T1000 (cell line): ENCODE results near the gene RHOB.
A peak's percentile ranks its signal among the peaks of the same experiment; 100 is the strongest.

Experiments used
- DNase-seq: peaks from one replicate; lab custom pipeline; 2025; ENCODE audit warnings: mixed read lengths; lab: John Stamatoyannopoulos, UW

The RHOB gene

DNA sequence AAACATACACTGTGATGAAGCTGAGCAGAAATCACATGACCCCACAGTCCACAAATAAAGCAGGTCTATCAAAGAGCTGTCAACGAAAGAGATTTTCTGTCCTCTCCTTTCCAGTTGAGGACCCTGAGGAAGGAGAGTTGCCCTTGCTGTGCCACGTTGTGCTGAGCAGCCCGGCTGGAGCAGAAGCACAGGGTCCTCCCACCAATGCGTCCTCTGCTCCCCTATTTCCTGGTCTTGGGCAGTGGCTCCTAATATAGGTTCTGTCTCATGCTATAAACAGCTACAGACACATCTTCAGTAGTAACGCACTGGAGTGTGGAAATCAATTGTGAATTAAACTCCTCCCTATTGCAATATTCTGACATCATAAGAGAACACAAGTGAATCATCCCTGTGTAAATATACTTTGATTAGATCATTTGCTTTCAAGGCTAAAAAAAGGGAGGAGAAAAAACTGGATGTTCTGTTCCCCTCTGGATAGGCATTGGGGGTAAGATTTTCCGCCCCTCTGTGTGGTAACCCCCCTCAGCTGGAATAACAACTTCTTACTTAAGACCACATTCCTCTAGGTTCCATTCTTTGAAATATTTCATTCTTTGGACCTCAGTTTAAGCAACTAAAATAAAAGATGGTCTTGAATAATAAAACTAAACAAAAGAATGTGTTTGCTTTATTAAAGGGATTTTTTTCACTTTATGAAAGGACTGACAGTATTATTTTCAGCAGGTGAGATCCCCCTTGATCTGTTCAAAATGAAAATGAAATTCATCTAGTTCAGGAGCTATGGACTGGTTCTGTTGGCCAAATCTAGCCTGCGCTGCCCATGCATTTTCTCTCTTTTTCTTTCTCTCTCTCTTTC, 8.3 kb upstream of the RHOB start:
- no peak for DNase-seq

DNA sequence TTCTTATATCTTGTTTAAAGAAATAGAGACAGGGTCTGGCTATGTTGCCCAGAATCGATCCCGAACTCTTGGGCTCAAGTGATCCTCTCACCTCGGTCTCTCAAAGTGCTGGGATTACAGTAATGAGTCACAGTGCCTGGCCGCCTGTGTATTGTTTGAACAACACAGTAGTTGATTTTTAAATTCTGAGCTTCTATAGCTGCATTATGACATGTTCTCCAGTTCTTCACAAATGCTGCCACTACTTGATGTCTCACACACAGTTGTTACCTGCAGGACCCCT, 7.7 kb upstream of the RHOB start:
- no peak for DNase-seq

DNA sequence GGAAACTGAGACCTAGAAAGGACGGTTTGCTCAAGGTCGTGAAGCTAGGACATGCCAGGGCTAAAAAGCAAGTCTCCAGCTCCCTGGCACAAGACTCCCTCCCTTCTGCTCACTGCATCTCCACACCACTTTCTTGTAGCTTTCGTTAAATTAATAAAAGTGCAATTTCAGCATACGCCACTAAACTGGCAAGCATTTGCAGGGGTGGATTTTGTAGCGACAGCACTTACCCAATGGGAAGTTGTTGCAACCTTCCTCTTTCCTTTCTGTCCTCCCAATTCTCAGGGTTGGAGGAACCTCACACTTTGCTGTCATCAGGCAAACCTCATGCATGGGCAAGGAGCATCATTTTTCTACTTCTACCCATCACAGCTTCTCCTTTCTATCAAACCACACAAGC, 7.4 kb upstream of the RHOB start:
- no peak for DNase-seq

DNA sequence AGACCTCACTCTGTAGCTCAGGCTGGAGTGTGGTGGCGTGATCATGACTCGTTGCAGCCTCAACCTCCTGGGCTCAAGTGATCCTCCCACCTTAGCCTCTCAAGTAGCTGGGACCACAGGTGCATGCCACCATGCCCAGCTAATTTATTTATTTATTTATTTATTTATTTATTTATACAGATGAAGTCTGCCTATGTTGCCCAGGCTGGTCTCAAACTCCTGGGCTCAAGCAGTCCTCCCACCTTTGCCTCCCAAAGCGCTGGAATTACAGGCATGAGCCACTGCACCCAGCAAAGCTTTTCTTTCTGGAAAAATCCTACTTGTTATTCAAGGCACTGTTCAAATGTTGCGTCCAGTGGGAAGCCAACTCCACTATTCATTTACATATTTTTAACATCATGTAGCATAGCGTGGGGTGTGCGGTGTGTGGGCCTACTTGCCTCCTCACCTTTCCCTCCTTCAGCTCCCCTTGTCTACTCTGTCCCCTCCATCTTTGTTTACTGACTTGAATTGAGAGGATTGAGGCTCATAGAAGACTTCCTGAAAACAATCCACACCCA, 6.8 kb upstream of the RHOB start:
- DNase-seq = no peak

DNA sequence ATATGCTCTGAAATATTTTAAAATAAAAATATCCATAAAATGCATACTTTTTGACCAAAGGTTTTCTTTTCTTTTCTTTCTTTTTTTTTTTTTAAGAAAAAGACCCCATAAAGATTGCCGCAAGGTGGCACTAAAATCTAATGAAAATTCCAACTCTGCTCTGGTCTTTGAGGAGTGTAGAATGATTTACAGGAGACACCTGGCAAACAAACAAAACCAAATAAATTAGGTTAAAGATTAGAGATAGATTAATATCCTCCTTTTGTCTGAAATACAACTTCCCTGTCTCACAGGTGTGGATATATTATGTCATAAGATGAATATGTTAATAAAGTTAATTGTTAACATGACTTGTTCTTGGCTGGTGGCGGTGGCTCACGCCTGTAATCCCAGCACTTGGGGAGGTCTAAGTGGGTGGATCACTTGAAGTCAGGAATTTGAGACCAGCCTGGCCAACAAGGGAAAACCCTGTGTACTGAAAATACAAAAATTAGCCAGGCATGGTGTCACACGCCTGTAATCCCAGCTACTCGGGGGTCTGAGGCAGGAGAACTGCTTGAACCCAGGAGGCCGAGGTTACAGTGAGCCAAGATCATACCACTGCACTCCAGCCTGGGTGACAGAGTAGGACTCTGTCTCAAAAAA, 3.5 kb upstream of the RHOB start:
- no peak for DNase-seq

DNA sequence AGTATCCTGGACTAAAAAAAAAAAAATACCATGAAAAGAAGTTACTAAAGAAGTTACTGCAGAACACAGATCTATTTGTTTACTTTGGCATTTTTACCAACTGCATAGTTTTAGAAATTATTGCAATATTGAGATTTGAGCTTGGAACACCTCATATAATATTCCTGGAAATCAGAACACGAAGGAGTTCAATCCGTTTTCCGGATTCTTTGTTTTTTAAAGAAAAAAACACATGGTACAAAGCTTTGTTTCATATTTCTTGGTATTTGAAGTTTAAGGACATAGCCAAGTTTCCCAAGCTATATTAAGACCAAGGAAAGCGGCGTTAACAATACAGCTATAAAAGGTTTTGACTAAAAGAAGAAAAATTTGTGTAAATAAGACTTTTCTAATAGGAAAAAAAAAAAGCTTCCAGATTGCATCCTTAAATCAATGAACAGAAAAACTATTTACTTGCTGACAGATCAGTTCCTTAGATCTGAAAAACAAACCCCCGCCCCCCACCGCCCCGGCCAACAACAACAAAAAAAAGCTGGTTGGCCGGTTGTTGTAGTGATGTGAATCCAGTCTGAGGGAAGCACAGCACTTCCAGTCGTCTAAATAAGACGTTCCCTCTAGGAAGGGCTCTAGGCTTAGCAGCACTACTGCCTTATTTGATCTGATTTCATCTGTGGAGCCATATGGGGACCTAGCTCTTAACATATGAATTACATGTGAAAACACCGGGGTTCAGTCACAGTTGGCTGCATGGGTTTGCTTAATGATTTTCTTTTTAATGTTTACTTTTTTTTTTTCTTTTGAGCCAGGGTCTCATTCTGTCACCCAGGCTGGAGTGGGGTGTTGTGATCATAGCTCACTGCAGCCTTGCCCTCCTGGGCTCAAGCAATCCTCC, 2.5 kb upstream of the RHOB start:
- no peak for DNase-seq

DNA sequence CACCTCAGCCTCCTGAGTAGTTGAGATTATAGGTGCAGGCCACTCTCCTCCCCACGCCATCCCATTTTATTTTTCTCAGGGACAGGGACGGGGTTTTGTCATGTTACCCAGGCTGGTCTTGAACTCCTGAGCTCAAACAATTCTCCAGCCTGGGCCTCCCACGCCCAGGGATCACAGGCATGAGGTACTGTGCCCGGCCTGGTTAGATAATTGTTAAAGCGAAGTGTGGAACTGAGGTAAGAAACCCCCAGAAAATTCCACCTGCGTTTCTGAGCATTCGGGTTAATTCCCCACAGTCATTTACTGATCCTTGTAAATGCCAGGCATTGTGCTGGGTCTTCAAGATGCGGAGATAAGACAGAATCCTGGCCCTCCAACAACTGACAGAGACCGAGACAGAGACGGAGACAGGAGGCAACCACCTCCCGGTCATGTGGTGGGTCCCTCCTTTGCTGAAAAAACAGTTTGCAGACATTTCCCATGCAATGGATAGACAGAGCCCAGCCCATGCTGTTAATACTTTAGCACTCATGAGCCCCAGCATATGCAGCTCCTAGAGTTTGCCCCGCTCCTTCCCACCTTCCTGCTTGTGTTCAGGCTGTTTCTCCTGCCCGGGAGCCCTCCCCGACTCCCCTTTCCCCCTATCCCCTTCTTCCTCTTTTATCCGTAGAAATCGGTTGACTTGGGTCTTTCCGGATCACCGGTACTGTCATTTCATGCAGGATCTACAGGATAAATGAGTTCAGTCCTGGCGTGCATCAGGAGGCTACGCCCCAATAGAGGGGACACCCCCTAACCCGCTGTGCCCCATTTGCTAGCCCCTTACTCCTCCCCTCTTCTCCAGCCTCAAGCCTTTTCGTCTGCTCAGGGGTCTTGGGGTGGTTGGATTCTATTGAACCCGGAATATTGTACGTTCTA, 1.6 kb upstream of the RHOB start:
- DNase-seq = no peak

DNA sequence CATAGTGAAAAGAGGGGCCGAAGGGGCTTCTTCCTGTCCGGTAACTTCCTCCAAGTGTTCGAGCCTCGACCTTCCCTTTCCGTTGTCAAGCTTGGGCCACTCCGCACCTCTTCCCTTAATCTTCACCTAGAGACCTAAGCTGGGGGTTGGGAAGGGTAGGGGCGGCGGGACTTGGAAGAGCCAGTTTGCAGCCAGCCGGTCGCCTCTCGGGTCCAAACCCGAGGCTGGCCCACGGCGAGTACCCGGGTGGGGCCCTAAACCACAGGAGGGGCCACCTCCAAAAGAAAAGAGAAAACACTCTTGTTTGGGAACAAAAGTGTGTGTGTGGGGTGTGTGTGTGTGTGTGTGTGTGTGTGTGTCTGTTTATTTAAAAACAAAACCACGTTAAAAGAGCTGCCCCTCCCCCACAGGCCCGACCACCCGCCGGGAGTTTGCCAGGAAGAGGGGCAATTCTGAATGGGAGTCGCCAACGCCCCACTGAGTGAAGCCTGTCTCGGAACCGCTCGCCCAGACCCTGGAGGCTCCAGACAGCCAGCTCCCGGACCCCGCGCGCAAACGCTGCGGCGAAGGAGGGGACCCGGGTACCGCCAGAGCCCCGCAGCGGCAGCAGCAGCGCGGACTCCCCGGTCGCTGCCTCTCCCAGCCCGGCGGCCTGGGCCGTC, 488 bp upstream of the RHOB start:
- no peak for DNase-seq

DNA sequence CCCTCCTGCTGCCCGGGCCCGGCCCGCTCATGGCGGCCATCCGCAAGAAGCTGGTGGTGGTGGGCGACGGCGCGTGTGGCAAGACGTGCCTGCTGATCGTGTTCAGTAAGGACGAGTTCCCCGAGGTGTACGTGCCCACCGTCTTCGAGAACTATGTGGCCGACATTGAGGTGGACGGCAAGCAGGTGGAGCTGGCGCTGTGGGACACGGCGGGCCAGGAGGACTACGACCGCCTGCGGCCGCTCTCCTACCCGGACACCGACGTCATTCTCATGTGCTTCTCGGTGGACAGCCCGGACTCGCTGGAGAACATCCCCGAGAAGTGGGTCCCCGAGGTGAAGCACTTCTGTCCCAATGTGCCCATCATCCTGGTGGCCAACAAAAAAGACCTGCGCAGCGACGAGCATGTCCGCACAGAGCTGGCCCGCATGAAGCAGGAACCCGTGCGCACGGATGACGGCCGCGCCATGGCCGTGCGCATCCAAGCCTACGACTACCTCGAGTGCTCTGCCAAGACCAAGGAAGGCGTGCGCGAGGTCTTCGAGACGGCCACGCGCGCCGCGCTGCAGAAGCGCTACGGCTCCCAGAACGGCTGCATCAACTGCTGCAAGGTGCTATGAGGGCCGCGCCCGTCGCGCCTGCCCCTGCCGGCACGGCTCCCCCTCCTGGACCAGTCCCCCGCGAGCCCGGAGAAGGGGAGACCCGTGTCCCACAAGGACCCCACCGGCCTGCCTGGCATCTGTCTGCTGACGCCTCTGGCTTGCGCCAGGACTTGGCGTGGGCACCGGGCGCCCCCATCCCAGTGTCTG, 767 bp downstream of the RHOB start:
- DNase-seq = peak; percentile 92

DNA sequence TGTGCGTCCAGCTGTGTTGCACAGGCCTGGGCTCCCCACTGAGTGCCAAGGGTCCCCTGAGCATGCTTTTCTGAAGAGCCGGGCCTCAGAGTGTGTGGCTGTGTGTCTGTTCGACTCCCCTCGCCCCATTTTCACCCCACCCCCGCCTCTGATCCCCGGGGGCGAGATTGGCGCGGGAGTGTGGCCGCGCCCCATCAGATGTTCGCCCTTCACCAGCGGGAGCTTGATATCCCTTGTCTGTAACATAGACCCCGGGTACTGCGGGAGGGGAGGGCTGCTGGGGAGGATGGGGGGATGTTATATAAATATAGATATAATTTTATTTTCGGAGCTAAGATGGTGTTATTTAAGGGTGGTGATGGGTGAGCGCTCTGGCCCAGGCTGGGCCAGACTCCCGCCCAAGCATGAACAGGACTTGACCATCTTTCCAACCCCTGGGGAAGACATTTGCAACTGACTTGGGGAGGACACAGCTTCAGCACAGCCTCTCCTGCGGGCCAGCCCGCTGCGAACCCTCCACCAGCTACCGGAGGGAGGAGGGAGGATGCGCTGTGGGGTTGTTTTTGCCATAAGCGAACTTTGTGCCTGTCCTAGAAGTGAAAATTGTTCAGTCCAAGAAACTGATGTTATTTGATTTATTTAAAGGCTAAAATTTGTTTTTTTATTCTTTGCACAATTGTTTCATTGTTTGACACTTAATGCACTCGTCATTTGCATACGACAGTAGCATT, 1.5 kb downstream of the RHOB start:
- no peak for DNase-seq

DNA sequence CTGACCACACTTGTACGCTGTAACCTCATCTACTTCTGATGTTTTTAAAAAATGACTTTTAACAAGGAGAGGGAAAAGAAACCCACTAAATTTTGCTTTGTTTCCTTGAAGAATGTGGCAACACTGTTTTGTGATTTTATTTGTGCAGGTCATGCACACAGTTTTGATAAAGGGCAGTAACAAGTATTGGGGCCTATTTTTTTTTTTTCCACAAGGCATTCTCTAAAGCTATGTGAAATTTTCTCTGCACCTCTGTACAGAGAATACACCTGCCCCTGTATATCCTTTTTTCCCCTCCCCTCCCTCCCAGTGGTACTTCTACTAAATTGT, 2.1 kb downstream of the RHOB start:
- no peak for DNase-seq

DNA sequence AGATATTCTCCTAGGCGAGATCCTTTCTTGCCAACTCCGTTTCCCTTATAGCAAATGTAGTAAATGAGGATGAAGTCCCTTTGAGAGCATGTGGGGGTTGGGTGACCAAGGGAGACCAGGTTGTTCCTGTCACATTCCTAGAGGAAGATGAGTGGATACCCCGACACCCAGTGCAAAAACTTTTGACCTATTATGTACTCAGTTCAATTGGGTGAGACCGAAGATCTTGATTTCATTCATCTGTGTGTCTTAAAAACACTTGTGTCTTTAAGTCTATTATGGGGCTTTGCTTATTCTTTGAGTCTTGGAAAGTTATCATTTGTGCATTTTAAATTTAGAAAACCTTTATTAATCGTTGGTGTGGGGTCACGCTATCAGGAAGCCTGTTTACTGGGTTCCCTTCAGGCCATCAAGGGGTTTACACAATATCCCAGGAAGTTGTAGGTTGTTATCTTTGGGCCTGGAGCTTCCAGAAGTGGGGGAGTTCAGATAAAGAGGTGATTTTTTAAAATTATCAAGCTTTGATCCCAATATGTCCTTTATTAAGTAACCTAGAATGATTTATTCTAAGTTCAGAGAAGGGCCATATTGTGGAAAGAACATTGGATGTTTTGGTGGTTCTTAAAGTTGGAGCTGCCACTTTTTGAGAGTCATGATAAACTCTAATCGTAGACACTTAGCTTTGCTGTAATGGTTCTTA, 2.8 kb downstream of the RHOB start:
- no peak for DNase-seq

DNA sequence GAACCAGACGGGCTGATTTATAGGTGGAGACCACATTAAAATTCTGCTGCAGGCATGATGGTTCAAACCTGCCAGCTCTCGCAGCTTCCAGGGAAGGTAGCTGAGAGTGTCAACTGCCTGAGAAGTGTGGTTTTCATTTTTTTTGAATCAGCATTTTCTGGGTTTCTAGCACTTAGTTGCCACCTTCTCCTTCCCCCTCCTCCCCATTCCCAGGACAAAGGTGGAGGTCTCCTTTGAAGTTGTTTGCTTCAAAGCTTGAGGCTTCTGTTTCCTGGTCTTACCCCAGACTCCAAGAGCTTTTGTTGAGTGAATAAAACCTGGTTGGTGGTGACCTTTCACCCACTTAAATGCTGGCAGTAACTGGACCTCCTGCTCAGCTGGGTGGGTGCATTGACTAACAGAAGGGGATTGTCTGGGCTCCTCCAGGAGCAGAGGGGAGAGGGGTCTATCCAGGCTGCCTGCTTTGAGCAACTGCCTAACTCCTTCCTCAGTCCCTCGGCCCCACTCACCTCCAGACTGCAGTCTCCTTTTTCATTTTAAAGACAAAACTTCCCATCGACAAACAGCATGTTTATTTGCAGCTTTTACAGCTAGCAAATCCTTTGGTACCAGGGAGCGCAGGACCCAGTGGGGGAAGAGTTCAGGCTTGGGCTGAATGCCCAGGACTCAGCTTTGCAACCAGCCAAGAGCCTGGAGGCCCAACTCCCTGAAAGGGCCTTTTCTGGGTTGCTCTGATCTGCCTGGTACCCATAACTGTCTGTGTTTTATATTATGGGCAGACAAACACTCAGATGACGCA, 3.5 kb downstream of the RHOB start:
- peak; percentile 32 for DNase-seq

DNA sequence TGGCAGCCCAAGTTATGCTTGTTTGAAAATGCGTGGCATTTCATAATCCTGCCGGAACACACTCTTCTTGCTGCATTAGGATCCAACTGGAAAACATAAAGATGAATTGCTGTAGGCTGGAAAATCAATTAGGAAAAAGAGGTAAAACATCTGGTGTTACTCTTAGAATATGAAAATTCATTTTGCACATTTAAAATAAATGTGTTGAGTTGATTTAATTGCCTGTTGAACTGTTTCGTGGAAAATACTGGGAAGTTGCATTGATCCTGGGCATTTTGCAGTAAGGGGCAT, 4.1 kb downstream of the RHOB start:
- no peak for DNase-seq

DNA sequence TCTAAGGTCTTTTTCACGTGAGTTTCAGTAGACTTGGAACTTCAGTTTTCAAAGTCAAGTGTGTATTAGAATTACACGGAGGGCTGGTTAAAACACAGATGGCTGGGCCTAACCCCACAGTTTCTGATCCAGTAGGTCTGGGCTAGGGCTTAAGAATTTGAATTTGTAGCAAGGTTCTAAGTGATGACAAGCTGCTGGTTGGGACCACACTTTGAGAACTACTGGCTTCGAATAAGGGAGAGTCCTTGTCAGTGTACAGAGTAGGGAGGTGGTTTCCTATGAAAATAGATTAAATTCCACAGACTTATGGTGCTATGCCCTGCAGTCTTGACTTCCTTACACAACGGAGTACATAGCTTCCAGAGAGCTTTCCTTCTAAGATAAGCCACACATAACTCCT, 4.5 kb downstream of the RHOB start:
- DNase-seq = no peak

DNA sequence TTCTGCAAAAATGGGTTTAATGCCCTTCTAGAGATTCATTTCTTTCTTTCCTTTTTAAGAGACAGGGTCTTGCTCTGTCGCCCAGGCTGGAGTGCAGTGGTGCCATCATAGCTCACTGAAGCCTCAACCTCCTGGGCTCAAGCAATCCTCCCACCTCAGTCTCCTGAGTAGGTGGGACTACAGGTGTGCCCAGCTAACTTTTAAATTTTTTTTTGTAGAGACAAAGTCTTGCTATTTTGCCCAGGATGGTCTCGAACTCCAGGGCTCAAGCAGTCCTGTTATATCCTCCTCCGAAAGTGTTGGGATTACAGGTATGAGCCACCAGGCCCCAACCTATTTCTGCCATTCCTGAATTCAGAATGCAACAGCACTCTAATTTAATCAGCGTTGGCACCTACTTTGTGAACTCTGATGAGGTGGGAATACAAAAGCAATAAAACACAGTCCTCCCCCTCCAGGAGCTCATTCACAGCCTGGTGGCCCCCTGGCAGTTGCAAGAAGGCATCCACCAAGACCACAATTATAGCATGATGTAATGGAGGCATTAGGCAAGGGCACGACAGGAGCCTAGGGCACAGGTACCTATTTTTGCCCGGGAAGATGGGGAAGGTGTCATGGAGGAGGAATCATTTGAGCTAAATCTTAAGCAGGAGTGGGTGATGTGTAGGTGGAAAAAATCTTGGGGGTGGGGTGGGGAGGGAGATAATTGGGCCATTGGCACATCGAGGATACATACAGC, 5.1 kb downstream of the RHOB start:
- no peak for DNase-seq

DNA sequence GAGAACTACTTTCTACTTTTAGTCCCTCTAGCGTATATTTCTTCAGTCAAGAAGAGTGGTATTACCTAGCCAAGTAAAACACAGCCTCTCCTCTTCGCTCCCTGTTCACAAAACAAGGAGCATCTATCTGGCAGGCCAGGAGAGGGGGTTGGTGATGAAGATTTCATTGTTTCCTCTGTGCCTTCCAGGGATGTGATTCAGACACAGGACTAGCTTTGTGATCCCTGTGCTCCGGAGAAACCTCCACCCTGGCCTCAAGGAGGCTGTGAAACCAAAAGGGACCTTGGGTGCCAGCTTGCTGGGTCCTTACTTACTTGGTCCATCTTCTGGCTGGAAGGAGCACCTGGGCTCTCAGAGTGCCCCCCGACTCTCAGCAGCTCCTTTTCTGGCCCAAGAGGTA, 5.7 kb downstream of the RHOB start:
- peak; percentile 11 for DNase-seq

DNA sequence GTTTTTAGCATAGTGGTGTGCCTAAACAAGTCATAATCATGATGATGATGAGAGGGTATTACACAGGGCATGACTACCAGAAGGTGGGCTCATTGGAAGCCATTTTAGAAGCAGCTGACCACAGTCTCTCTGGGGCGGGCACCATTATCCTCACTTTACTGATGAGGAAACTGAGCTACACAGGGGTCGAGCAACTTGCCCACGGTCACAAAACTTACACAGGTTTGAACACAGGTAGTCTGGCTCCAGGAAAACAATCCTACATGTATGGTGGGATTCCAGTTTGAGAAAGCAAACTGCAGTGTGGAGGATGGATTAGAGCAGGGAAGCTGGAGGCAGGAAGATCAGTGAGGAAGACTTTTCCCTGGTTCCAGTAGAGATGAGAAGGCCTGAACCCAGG, 6.2 kb downstream of the RHOB start:
- no peak for DNase-seq
